GM23338 (cell line): ENCODE results near the gene LIX1. TPM values are rescaled to one million over a fixed set of nuclear protein-coding genes. Genes with fewer than 3 reads are reported as not detected.

Experiments
- ATAC-seq: fragments of 200-7000 bp; cut with Tn5 transposase; 3 replicates; pipeline ENCODE4 v1.9.1; 2020
- DNase-seq: peaks from one replicate; pipeline ENCODE4 v3.0.0-alpha.2; 2015; ENCODE audit warnings: low spot score
- H2AFZ ChIP-seq: fragments of 200-600 bp; sonication (generic); 2 replicates; pipeline ENCODE4 v1.8.0; 2016; ENCODE audit warnings: antibody characterized with exemption, mild to moderate bottlenecking, moderate library complexity
- H3F3A ChIP-seq: fragments of 200-600 bp; sonication (generic); replicated peaks from 2 replicates; pipeline ENCODE4 v1.8.0; 2017; ENCODE audit warnings: antibody characterized with exemption, mixed run types, low read depth
- H3K27ac ChIP-seq: fragments of 200-600 bp; sonication (generic); 2 replicates; pipeline ENCODE4 v1.6.1; 2016; ENCODE audit warnings: low read depth
- H3K27me3 ChIP-seq: fragments of 200-600 bp; sonication (generic); 2 replicates; pipeline ENCODE4 v1.8.0; 2016; ENCODE audit warnings: mild to moderate bottlenecking, mixed run types, moderate library complexity; ENCODE audit not compliant: insufficient read depth
- H3K36me3 ChIP-seq: fragments of 200-600 bp; sonication (generic); 2 replicates; pipeline ENCODE4 v1.8.0; 2016; ENCODE audit warnings: mild to moderate bottlenecking; ENCODE audit not compliant: insufficient read depth
- H3K4me1 ChIP-seq: fragments of 200-600 bp; sonication (generic); 2 replicates; pipeline ENCODE4 v1.8.0; 2016; ENCODE audit warnings: mild to moderate bottlenecking, moderate library complexity; ENCODE audit not compliant: insufficient read depth
- H3K4me2 ChIP-seq: fragments of 200-600 bp; sonication (generic); 2 replicates; pipeline ENCODE4 v1.7.1; 2017; ENCODE audit warnings: mixed run types
- H3K4me3 ChIP-seq: fragments of 200-600 bp; sonication (generic); 2 replicates; pipeline ENCODE4 v1.6.1; 2016; ENCODE audit warnings: mixed run types
- H3K79me2 ChIP-seq: fragments of 200-600 bp; sonication (generic); replicated peaks from 2 replicates; pipeline ENCODE4 v1.8.0; 2017; ENCODE audit warnings: mild to moderate bottlenecking; ENCODE audit not compliant: insufficient read depth
- H3K9me2 ChIP-seq: fragments of 200-600 bp; sonication (generic); 2 replicates; pipeline ENCODE4 v1.8.0; 2017; ENCODE audit not compliant: insufficient read depth
- H4K20me1 ChIP-seq: fragments of 200-600 bp; sonication (generic); replicated peaks from 2 replicates; pipeline ENCODE4 v1.8.0; 2017; ENCODE audit warnings: mild to moderate bottlenecking; ENCODE audit not compliant: insufficient read depth
- H3K27ac Mint-ChIP-seq: 2 replicates; pipeline ENCODE4 v1.8.0; 2020; ENCODE audit warnings: inconsistent platforms, mild to moderate bottlenecking, moderate library complexity, mixed read lengths
- H3K27me3 Mint-ChIP-seq: 3 replicates; pipeline ENCODE4 v1.8.0; 2022; ENCODE audit warnings: low read depth, mild to moderate bottlenecking, moderate library complexity, mixed read lengths, inconsistent platforms; ENCODE audit not compliant: insufficient read depth, poor library complexity
- H3K36me3 Mint-ChIP-seq: 3 replicates; pipeline ENCODE4 v1.8.0; 2021; ENCODE audit warnings: low read depth, mild to moderate bottlenecking, inconsistent platforms, moderate library complexity, mixed read lengths
- H3K4me1 Mint-ChIP-seq: 3 replicates; pipeline ENCODE4 v1.8.0; 2020; ENCODE audit warnings: mild to moderate bottlenecking, inconsistent platforms, mixed read lengths
- H3K4me3 Mint-ChIP-seq: 3 replicates; pipeline ENCODE4 v1.8.0; 2021; ENCODE audit warnings: moderate library complexity, mild to moderate bottlenecking, inconsistent platforms, mixed read lengths
- H3K9me3 Mint-ChIP-seq: 3 replicates; pipeline ENCODE4 v1.8.0; 2020; ENCODE audit warnings: moderate library complexity, mild to moderate bottlenecking, inconsistent platforms, mixed read lengths
- JUNB ChIP-seq: IDR thresholded peaks from one replicate; pipeline ENCODE4 v1.6.1; 2016; ENCODE audit warnings: antibody characterized with exemption; ENCODE audit not compliant: unreplicated experiment
- POLR2AphosphoS5 ChIP-seq: IDR thresholded peaks from 2 replicates; pipeline ENCODE4 v1.6.1; 2016; ENCODE audit warnings: antibody characterized with exemption, low read depth
- STAT1 ChIP-seq: IDR thresholded peaks from one replicate; pipeline ENCODE4 v1.6.1; 2016; ENCODE audit warnings: antibody characterized with exemption; ENCODE audit not compliant: unreplicated experiment
- ZNF331 ChIP-seq: fragments of 250-450 bp; sonication (Bioruptor Pico); IDR thresholded peaks from 2 replicates; pipeline ENCODE4 v1.5.0; 2020; ENCODE audit warnings: low read depth, mild to moderate bottlenecking, moderate library complexity
- polyA plus RNA-seq: library from polyadenylated mRNA; unstranded; fragments of >200 nt; fragmentation: Nextera tagmentation; extraction: Ambion mirVana; gene quantifications from 2 replicates; pipeline ENCODE4 v1.2.1, GENCODE V29; 2016
- total RNA-seq: library from RNA; depleted of rRNA; stranded (reverse); fragments of >200 nt; shearing (Covaris generic); gene quantifications from 2 replicates; pipeline ENCODE4 v1.2.3, GENCODE V29; 2014
- TF ChIP-seq, protein P1 (sequence below): fragments of 250-450 bp; sonication (Bioruptor Pico); IDR thresholded peaks from 2 replicates; pipeline ENCODE4 v1.5.0; 2020; ENCODE audit warnings: mild to moderate bottlenecking, moderate library complexity
- TF ChIP-seq, protein P2 (sequence below), 2 experiments: fragments of 200-600 bp in 1 of 2; sonication (generic) in 1 of 2; conservative IDR thresholded peaks; 2 replicates each; pipeline versions ENCODE4 v1.5.1 to v1.6.1; 2016 to 2017; ENCODE audit warnings: antibody characterized with exemption in 2 of 2, low read depth in 2 of 2, mild to moderate bottlenecking in 2 of 2, moderate library complexity in 1 of 2
- TF ChIP-seq, protein P3 (sequence below): IDR thresholded peaks from 2 replicates; pipeline ENCODE4 v1.6.1; 2016; ENCODE audit warnings: antibody characterized with exemption

LIX1 gene
- total and polyA plus RNA-seq, 2 experiments from 2014 or later = 0.13 TPM; not detected in 1

DNA sequence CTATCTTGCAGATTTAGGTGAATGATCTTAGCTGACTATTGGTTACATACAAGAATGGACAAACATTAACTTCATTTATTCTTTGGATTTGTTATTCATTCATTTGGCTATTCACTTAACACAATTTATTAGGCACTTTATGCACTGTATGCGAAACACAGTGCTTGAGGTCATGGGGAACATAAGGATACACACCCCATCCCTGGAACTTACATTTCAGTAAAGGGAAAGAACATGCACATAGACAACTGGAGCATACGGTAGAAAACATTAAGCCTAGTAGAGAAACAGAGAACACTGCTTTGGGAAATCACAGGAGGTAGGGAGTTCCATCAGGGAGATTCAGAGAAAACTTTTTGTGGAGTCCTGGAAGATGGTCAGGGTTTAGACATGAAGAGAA lies 22.2 kb downstream of the LIX1 start (continued):
- TF ChIP-seq, protein P1, sequence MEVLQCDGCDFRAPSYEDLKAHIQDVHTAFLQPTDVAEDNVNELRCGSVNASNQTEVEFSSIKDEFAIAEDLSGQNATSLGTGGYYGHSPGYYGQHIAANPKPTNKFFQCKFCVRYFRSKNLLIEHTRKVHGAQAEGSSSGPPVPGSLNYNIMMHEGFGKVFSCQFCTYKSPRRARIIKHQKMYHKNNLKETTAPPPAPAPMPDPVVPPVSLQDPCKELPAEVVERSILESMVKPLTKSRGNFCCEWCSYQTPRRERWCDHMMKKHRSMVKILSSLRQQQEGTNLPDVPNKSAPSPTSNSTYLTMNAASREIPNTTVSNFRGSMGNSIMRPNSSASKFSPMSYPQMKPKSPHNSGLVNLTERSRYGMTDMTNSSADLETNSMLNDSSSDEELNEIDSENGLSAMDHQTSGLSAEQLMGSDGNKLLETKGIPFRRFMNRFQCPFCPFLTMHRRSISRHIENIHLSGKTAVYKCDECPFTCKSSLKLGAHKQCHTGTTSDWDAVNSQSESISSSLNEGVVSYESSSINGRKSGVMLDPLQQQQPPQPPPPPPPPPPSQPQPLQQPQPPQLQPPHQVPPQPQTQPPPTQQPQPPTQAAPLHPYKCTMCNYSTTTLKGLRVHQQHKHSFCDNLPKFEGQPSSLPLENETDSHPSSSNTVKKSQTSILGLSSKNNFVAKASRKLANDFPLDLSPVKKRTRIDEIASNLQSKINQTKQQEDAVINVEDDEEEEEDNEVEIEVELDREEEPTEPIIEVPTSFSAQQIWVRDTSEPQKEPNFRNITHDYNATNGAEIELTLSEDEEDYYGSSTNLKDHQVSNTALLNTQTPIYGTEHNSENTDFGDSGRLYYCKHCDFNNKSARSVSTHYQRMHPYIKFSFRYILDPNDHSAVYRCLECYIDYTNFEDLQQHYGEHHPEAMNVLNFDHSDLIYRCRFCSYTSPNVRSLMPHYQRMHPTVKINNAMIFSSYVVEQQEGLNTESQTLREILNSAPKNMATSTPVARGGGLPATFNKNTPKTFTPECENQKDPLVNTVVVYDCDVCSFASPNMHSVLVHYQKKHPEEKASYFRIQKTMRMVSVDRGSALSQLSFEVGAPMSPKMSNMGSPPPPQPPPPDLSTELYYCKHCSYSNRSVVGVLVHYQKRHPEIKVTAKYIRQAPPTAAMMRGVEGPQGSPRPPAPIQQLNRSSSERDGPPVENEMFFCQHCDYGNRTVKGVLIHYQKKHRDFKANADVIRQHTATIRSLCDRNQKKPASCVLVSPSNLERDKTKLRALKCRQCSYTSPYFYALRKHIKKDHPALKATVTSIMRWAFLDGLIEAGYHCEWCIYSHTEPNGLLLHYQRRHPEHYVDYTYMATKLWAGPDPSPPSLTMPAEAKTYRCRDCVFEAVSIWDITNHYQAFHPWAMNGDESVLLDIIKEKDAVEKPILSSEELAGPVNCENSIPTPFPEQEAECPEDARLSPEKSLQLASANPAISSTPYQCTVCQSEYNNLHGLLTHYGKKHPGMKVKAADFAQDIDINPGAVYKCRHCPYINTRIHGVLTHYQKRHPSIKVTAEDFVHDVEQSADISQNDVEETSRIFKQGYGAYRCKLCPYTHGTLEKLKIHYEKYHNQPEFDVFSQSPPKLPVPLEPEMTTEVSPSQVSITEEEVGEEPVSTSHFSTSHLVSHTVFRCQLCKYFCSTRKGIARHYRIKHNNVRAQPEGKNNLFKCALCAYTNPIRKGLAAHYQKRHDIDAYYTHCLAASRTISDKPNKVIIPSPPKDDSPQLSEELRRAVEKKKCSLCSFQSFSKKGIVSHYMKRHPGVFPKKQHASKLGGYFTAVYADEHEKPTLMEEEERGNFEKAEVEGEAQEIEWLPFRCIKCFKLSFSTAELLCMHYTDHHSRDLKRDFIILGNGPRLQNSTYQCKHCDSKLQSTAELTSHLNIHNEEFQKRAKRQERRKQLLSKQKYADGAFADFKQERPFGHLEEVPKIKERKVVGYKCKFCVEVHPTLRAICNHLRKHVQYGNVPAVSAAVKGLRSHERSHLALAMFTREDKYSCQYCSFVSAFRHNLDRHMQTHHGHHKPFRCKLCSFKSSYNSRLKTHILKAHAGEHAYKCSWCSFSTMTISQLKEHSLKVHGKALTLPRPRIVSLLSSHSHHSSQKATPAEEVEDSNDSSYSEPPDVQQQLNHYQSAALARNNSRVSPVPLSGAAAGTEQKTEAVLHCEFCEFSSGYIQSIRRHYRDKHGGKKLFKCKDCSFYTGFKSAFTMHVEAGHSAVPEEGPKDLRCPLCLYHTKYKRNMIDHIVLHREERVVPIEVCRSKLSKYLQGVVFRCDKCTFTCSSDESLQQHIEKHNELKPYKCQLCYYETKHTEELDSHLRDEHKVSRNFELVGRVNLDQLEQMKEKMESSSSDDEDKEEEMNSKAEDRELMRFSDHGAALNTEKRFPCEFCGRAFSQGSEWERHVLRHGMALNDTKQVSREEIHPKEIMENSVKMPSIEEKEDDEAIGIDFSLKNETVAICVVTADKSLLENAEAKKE = no peak
- TF ChIP-seq STAT1 = no peak
- no peak for TF ChIP-seq JUNB

DNA sequence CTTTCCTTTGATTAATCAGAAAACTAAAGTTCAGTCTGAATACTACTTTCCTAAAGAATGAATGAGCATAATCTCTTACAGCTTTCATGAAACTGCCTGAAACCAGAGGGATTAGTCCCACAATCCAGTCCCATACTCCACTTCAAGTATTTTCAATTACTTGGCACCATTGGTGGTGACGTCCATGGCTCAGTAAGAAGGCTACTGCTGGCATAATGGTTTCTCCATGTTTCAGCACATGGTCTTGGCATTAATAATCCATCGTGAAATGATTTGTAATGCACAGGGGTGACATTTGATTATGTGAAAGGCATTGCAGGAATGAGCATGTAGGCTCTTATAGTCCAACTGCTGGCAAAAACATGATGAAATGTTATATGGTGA lies 23.4 kb downstream of the LIX1 start:
- Mint-ChIP-seq H3K27me3 (peaks cover 3% of the 10 kb centered on the region), H3K36me3 (no peaks in the 10 kb centered on the region), H3K4me3 (no peak overlapping the region), H3K27ac (no peak overlapping the region), H3K9me3 (no peaks in the 10 kb centered on the region), H3K4me1 (peaks cover 22% of the 10 kb centered on the region)
- Histone ChIP-seq H3F3A (no peaks in the 10 kb centered on the region), H3K4me1 (peaks cover 16% of the 10 kb centered on the region), H2AFZ (no peak overlapping the region; the same call in 1 of the 2 replicates), H3K27ac (no peak overlapping the region), H3K36me3 (no peaks in the 10 kb centered on the region), H3K27me3 (no peaks in the 10 kb centered on the region), H4K20me1 (no peaks in the 10 kb centered on the region), H3K9me2 (no peaks in the 10 kb centered on the region; the same call in 1 of the 2 replicates), H3K79me2 (no peaks in the 10 kb centered on the region), H3K4me2 (no peak overlapping the region), H3K4me3 (no peak overlapping the region)
- no peak for DNase-seq
- ATAC-seq = no peak
- TF ChIP-seq ZNF331 (CRISPR knock-in tag) (no peak), JUNB (no peak), POLR2AphosphoS5 (no peak)
- TF ChIP-seq, protein P2, sequence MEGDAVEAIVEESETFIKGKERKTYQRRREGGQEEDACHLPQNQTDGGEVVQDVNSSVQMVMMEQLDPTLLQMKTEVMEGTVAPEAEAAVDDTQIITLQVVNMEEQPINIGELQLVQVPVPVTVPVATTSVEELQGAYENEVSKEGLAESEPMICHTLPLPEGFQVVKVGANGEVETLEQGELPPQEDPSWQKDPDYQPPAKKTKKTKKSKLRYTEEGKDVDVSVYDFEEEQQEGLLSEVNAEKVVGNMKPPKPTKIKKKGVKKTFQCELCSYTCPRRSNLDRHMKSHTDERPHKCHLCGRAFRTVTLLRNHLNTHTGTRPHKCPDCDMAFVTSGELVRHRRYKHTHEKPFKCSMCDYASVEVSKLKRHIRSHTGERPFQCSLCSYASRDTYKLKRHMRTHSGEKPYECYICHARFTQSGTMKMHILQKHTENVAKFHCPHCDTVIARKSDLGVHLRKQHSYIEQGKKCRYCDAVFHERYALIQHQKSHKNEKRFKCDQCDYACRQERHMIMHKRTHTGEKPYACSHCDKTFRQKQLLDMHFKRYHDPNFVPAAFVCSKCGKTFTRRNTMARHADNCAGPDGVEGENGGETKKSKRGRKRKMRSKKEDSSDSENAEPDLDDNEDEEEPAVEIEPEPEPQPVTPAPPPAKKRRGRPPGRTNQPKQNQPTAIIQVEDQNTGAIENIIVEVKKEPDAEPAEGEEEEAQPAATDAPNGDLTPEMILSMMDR (conservative IDR thresholded peaks at IDR 0.05; ENCODE audit: low read depth in 2 of 2) = no peak
- TF ChIP-seq, protein P1 = no peak
- TF ChIP-seq, protein P3, sequence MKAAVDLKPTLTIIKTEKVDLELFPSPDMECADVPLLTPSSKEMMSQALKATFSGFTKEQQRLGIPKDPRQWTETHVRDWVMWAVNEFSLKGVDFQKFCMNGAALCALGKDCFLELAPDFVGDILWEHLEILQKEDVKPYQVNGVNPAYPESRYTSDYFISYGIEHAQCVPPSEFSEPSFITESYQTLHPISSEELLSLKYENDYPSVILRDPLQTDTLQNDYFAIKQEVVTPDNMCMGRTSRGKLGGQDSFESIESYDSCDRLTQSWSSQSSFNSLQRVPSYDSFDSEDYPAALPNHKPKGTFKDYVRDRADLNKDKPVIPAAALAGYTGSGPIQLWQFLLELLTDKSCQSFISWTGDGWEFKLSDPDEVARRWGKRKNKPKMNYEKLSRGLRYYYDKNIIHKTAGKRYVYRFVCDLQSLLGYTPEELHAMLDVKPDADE = no peak
